Subcutaneous adipose tissue (tissue), 4 donors: Measurements from ENCODE around the gene NR6A1. TPM values are rescaled to one million over a fixed set of nuclear protein-coding genes. Genes with fewer than 3 reads are reported as not detected.

Experiments
- total RNA-seq, 4 donors: library from RNA; depleted of rRNA; stranded (reverse); fragments of >200 nt; gene quantifications; one replicate each; pipeline ENCODE4 v1.1.0, GENCODE V29; 2016
- TF ChIP-seq, protein P1 (sequence below): fragments of 450-650 bp; IDR thresholded peaks from one replicate; pipeline ENCODE4 v1.5.1; 2016; ENCODE audit warnings: low read depth, mild to moderate bottlenecking, control low read depth, antibody characterized with exemption, moderate library complexity

The NR6A1 gene
- total RNA-seq, 4 donors from 2014 or later: 0.65 to 4.4 (median 1.6) TPM

DNA sequence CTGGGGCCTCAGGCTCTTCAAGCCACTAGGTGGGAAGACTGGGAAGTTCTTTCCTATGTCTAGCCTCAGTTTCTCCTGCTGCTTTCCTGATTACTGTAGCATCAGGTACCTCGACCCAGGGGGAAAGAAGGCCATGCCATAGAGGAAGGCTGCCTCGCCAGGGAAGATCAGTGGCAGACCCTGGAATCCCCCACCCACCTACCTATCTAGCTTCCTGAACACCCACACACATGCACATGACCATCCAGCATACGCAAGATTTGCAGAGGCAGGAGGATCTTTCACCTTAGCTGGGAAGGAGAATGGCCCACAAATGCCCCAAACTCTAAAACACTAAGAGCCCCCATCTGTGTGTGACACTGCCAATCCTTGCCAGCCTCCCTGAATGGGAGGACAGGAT, 271.9 kb downstream of the NR6A1 start:
- TF ChIP-seq, protein P1, sequence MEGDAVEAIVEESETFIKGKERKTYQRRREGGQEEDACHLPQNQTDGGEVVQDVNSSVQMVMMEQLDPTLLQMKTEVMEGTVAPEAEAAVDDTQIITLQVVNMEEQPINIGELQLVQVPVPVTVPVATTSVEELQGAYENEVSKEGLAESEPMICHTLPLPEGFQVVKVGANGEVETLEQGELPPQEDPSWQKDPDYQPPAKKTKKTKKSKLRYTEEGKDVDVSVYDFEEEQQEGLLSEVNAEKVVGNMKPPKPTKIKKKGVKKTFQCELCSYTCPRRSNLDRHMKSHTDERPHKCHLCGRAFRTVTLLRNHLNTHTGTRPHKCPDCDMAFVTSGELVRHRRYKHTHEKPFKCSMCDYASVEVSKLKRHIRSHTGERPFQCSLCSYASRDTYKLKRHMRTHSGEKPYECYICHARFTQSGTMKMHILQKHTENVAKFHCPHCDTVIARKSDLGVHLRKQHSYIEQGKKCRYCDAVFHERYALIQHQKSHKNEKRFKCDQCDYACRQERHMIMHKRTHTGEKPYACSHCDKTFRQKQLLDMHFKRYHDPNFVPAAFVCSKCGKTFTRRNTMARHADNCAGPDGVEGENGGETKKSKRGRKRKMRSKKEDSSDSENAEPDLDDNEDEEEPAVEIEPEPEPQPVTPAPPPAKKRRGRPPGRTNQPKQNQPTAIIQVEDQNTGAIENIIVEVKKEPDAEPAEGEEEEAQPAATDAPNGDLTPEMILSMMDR: no peak

DNA sequence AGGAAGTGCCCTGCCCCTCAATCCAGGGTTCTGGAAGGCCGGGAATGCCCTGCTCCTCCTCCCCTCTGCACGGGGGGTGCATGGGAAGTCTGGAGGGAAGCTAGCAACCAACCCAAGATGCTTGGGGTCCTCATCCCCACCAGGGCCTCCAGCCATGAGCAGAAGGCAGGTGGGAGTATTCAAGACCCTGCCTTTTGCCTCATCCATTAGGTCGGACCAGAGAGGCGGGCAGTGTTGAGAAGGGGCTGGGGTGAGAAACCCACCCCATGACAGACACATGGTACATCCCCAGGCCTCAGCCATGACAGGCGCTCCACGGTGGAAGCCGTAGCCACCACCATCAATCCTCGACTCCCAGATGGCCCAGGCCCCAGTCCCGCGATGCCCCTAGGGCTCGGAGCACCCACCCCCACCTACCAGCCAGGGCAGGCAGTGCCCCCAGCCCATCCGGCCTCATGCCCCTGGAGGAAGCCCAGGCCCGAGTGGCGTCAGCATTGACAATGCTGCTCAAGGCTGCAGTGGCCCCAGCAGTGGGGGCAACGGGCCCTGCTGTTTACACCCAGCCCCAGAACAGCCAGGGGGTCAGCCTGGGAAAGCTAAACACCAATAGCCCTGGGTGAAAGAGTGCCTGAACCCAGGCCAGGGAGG, 272.5 kb downstream of the NR6A1 start:
- TF ChIP-seq, protein P1: no peak

DNA sequence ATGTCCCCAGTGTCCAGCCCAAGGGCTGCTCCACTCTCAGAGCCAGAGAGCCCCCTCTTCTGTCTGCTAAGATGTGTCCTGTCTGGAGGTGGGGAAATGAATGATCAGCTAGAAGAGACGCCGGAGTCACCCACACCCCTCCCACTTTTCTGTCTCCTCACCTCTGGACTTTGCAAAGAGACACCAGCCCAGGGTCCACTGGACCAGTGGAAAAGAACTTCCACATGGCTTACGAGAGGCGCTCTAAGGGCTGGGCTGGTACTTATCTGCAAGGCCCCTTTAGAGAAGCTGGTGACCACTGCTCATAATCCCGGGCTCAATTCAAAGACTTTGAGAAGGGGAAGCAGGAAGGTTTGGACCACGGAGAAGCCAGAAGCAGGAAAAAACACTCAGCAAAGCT, 273.1 kb downstream of the NR6A1 start:
- TF ChIP-seq, protein P1: no peak

DNA sequence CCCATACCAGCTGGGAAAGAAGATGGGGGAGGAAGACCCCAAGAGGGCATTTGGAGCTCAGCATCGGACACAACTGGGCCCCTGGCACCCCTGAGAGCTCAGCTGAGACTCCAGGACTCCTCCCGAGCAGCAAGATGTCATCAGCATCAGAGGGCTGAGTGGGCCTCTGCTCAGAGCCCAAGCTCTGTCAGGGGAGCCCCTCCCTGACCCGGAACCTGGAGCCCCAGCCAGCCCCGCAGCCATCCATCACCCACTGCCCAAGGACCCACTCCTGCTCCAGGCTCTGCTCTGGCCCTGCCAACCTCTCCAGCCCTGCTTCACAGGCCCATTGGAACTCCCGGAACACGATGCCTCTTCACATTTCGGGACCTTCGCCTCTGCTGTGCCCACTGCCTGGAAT, 273.7 kb downstream of the NR6A1 start:
- TF ChIP-seq, protein P1: no peak

DNA sequence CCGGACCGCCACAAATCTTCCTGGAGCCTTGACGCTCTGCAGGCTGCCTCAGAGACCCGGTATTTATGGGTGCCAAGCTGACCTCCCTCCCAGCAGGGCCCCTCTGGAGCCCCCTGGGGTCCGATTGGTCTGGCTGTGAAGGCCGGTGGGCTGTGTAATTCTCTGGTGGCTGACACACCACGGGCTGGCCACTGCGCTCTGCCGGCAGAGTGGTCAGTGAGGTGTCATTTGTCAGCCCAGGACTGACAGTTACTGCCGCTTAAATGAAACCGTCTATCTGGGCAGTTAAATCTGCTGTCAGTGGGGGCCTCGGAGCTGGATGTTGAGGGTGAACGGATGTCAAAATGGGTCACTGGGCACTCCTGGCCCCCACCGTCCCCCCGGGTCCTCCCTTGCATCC, 274.6 kb downstream of the NR6A1 start:
- TF ChIP-seq, protein P1: no peak

DNA sequence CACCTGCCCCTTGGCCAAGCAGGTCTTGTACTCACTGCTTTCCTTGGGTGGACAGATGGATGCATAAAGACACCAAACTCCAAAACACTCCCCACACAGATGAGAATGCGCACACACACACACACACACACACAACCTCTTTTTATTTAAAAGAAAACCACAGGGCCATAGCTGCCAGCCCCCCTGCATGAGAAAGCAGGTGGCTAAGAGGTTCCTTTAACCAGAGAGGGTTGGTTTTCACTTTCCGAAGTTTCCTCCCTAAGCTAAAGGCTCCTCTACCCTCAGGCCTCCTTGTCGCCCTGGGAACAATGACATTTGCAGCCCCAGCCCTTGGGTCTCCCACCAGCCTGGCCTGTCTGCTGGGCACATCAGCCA, 275.0 kb downstream of the NR6A1 start:
- TF ChIP-seq, protein P1: no peak

DNA sequence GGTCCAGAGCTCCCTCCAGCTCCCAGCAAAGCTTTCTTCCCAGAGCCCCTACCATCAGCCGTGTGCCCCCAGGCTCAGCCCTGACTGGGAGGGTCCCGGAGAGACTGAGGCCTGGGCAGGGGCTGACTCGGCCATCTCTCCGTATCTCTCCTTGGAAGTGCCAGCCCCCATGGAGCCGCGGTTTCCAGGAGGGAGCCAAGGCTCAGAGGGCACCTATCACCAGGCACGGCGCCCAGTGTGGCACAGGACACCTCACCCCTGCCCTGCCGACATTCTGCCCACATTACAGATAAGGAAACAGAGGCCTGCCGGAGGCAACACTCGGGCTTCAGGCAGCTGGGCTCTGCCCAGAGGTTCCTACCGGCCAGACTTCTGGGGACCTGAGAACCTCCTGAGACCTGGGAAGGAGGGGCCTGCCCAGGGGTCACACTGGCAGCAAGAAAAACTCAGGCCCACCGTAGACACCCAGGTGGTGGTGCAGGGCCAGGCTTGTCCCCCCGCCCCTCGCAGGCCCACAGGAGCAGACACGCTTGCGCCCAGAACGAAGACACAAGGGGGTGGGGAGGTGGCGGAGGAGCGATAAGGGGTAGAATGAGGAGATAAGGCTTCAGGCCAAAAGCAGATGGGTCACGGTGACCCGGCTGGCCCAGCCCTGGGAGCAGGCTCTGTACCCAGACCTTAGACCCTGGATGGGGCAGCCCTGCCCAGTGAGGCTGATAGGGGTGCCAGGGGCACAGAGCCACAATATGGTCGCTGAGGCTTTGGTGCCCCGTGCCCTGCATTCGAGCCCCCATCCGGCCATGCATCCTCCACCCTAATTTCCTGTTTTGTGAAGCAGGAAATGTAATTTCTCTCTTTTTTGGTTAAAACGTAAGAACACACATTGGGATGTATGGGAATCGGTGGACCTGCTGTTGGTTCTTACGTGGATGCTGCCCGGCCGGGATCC, 275.7 kb downstream of the NR6A1 start:
- TF ChIP-seq, protein P1: no peak
